GM12878 (cell line): ENCODE results near the gene AGAP3. TPM values are rescaled to one million over a fixed set of nuclear protein-coding genes. Genes with fewer than 3 reads are reported as not detected.

Source experiments
- ATAC-seq: fragments of 200-7000 bp; cut with Tn5 transposase; 3 replicates; pipeline ENCODE4 v1.9.1; 2020; ENCODE audit warnings: mild to moderate bottlenecking, moderate library complexity
- BruUV-seq: library from RNA; stranded (reverse); fragments of 400-500 nt; replicated peaks from 2 replicates; lab custom pipeline; 2021; lab: Mats Ljungman, UMichigan
- CTCF ChIA-PET: fragments of 300-600 bp; sonication (Branson Sonifier 250); formaldehyde crosslinking; extraction: SDS; loops from one replicate; lab custom pipeline; 2021; ENCODE audit warnings: inconsistent platforms; lab: Yijun Ruan, JAX
- POLR2A ChIA-PET: fragments of 350-600 bp; formaldehyde crosslinking; extraction: SDS; loops from one replicate; lab custom pipeline; 2021; ENCODE audit warnings: inconsistent platforms; lab: Charles Lee
- RAD21 ChIA-PET: fragments of 300-600 bp; sonication (Branson Sonifier 250); formaldehyde crosslinking; loops from one replicate; lab custom pipeline; 2023; ENCODE audit warnings: antibody characterized with exemption; ENCODE audit not compliant: unreplicated experiment; lab: Charles Lee
- SMC1A ChIA-PET: fragments of 300-600 bp; sonication (Branson Sonifier 250); formaldehyde crosslinking; loops from one replicate; lab custom pipeline; 2023; ENCODE audit not compliant: unreplicated experiment, uncharacterized antibody; lab: Charles Lee
- DNase-seq: peaks from one replicate; pipeline ENCODE4 v3.0.0-alpha.2; 2011; ENCODE audit warnings: low read depth, low spot score
- FAIRE-seq: peaks from 3 replicates; lab custom pipeline; 2011; peaks lifted over from hg19 to GRCh38; lab: Jason Lieb, UNC
- H2AFZ ChIP-seq: 2 replicates; pipeline ENCODE4 v1.6.0; 2011; ENCODE audit warnings: low read depth, low read length, control low read depth; ENCODE audit not compliant: control insufficient read depth
- H3K27ac ChIP-seq: 2 replicates; pipeline ENCODE4 v1.5.1; 2011; ENCODE audit warnings: control low read depth; ENCODE audit not compliant: control insufficient read depth, insufficient read depth
- H3K27me3 ChIP-seq, 2 experiments: replicated peaks in 1 of 2; 2 replicates each; pipeline versions ENCODE4 v1.6.0 to v1.6.1; 2011; ENCODE audit warnings: low read length in 1 of 2; ENCODE audit not compliant: control insufficient read depth in 2 of 2, insufficient read depth in 2 of 2
- H3K36me3 ChIP-seq, 2 experiments: 2 replicates each; pipeline ENCODE4 v1.5.1; 2011; ENCODE audit warnings: low read length in 1 of 2; ENCODE audit not compliant: control insufficient read depth in 2 of 2, insufficient read depth in 2 of 2
- H3K4me1 ChIP-seq: 2 replicates; pipeline ENCODE4 v1.6.1; 2011; ENCODE audit warnings: mild to moderate bottlenecking, low read length, moderate library complexity, mixed read lengths; ENCODE audit not compliant: control insufficient read depth, insufficient read depth
- H3K4me2 ChIP-seq: 2 replicates; pipeline ENCODE4 v1.6.0; 2011; ENCODE audit warnings: control low read depth; ENCODE audit not compliant: control insufficient read depth, insufficient read depth
- H3K4me3 ChIP-seq: fragments of 200-600 bp; sonication (generic); 2 replicates; pipeline ENCODE4 v1.5.1; 2016
- H3K79me2 ChIP-seq: 2 replicates; pipeline ENCODE4 v1.6.0; 2011; ENCODE audit warnings: low read length; ENCODE audit not compliant: control insufficient read depth, insufficient read depth
- H3K9ac ChIP-seq: 2 replicates; pipeline ENCODE4 v1.8.0; 2011; ENCODE audit warnings: low read length, control low read depth, mixed read lengths; ENCODE audit not compliant: control insufficient read depth, insufficient read depth
- H3K9me3 ChIP-seq: replicated peaks from 3 replicates; pipeline ENCODE4 v1.5.1; 2011; ENCODE audit warnings: mild to moderate bottlenecking, low read length; ENCODE audit not compliant: control insufficient read depth, insufficient read depth
- H4K20me1 ChIP-seq: 2 replicates; pipeline ENCODE4 v1.6.0; 2011; ENCODE audit not compliant: control insufficient read depth, insufficient read depth
- BCL11A ChIP-seq: IDR thresholded peaks from 2 replicates; pipeline ENCODE4 v1.6.1; 2011; ENCODE audit warnings: low read depth, low read length
- CEBPZ ChIP-seq: fragments of 150-350 bp; IDR thresholded peaks from 2 replicates; pipeline ENCODE4 v1.6.1; 2016; ENCODE audit warnings: low read depth, low read length
- MAX ChIP-seq: IDR thresholded peaks from 2 replicates; pipeline ENCODE4 v1.6.1; 2012; ENCODE audit warnings: low read depth, low read length, improper control_type of control experiment
- NBN ChIP-seq: fragments of 450-650 bp; IDR thresholded peaks from 2 replicates; pipeline ENCODE4 v1.6.1; 2016
- PAX8 ChIP-seq: fragments of 450-650 bp; IDR thresholded peaks from 2 replicates; pipeline ENCODE4 v1.6.1; 2017; ENCODE audit warnings: mild to moderate bottlenecking, moderate library complexity
- PKNOX1 ChIP-seq: fragments of 450-650 bp; IDR thresholded peaks from 2 replicates; pipeline ENCODE4 v1.6.1; 2016; ENCODE audit warnings: mild to moderate bottlenecking
- SPI1 ChIP-seq: IDR thresholded peaks from 2 replicates; pipeline ENCODE4 v1.6.1; 2011; ENCODE audit warnings: low read depth, mild to moderate bottlenecking, low read length, moderate library complexity, borderline replicate concordance; ENCODE audit not compliant: insufficient read depth
- YBX1 ChIP-seq: fragments of 450-650 bp; IDR thresholded peaks from 2 replicates; pipeline ENCODE4 v1.6.1; 2016; ENCODE audit warnings: antibody characterized with exemption
- ZBED1 ChIP-seq: IDR thresholded peaks from 2 replicates; pipeline ENCODE4 v1.6.1; 2016; ENCODE audit warnings: borderline replicate concordance
- ZBTB40 ChIP-seq: fragments of 450-650 bp; IDR thresholded peaks from 2 replicates; pipeline ENCODE4 v1.6.1; 2016; ENCODE audit warnings: mild to moderate bottlenecking, moderate library complexity, borderline replicate concordance
- ZNF274 ChIP-seq: IDR thresholded peaks from one replicate; pipeline ENCODE4 v1.8.0; 2011; ENCODE audit not compliant: insufficient read length, insufficient read depth
- ZNF384 ChIP-seq: IDR thresholded peaks from 2 replicates; pipeline ENCODE4 v1.6.1; 2012; ENCODE audit warnings: low read depth, mild to moderate bottlenecking, low read length, improper control_type of control experiment, borderline replicate concordance
- ZNF622 ChIP-seq: fragments of 450-650 bp; IDR thresholded peaks from 2 replicates; pipeline ENCODE4 v1.6.1; 2017; ENCODE audit warnings: mild to moderate bottlenecking, inconsistent platforms
- WGBS: methylation state at CpG from one replicate; pipeline ENCODE4 v1.1.6; 2016; ENCODE audit warnings: low lambda C conversion rate; ENCODE audit not compliant: insufficient replicate concordance, insufficient coverage; ENCODE audit errors: missing lambda C conversion rate; 5-methylcytosine and 5-hydroxymethylcytosine counted together
- in situ Hi-C: fragments of 300-500 bp; cut with MboI; formaldehyde crosslinking; loops from 9 replicates; pipeline ENCODE4 v1.14.3; 2018; ENCODE audit warnings: mixed read lengths
- intact Hi-C: fragments of 100-400 bp; cut with micrococcal nuclease; formaldehyde crosslinking; loops from one replicate; pipeline ENCODE4 v1.14.2; 2022; ENCODE audit not compliant: unreplicated experiment
- polyA plus RNA-seq, 11 experiments: library from polyadenylated mRNA; depleted of rRNA in 4 of 11; unstranded in 6 of 11; stranded (reverse) in 5 of 11; fragments of >200 nt; fragmentation: Nextera tagmentation in 4 of 11; fragmentation: Illumina TruSeq in 1 of 11; extraction: Ambion mirVana in 4 of 11; extraction: Trizol in 1 of 11; gene quantifications; 1 replicate in 1 of 11; 2 replicates in 10 of 11; pipeline versions ENCODE4 v1.2.1 to v1.2.3, GENCODE V29; 2011 to 2016; ENCODE audit warnings: inconsistent platforms in 2 of 11, missing spikeins in 2 of 11, low read depth in 1 of 11
- total RNA-seq, 4 experiments: library from RNA; depleted of rRNA in 3 of 4; stranded (reverse); fragments of >200 nt in 3 of 4; fragmentation: Illumina TruSeq in 1 of 4; extraction: Trizol in 1 of 4; gene quantifications; 2 replicates each; pipeline versions ENCODE4 v1.2.1 to v1.2.3, GENCODE V29; 2013 to 2021
- TF ChIP-seq, protein P1 (sequence below): IDR thresholded peaks from 2 replicates; pipeline ENCODE4 v1.6.1; 2011; ENCODE audit warnings: borderline replicate concordance, low read depth, mild to moderate bottlenecking, moderate library complexity, low read length; ENCODE audit not compliant: insufficient read depth, poor library complexity, severe bottlenecking

AGAP3 gene
- total and polyA plus RNA-seq, 10 of the 15 experiments (the other 5 are each of a cell fraction or from before 2014, with no cell fraction given) = 1.8 to 68.1 (median 15.7) TPM

DNA sequence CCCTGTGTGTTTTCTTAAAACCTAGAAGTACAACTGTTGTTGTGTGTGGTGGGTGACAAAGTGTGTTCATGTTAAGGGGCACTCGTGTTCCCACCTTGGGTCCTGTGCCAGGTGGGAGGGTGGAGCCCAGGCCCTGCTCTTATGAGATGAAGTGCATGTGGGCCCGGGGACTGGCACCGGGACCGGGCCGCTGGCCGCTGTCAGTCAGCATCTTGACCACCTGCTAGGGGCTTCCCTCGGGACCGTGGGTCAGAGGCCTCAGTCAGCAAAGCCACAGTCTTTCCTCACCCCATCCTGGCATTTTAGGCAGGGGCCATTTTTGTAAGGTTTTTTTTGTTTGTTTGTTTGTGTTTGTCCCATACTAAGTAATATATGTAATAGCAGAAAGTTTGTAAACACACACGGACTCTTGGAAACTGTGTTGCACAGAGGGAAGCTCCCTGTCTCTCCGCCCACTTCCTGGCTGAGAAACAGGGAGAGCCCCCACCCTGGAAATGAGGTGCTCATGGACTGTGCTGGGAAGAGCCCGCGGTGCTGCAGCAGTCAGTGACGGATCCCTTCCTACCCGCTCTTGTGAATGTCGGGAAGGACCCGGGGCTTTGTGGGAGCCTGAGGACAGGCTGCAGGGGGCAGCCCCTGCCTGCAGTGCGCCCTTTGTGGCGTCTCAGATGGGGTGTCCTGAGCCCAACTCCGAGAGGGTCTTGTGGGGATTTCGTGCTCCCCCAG, 13.4 kb downstream of the AGAP3 start:
- ChIA-PET RAD21 (interaction anchor here (0.8 kb wide), 1 partner anchor 11 kb away, joined by 3 read pairs; no protein-coding TSS in a partner anchor), SMC1A (no interaction called here), CTCF (no interaction called here), POLR2A (no interaction called here)
- FAIRE-seq (no peak), DNase-seq (no peak), ATAC-seq (no peak)
- in situ Hi-C loops = no loop called here
- Histone ChIP-seq H3K27ac (no peak overlapping the region), H2AFZ (no peak overlapping the region), H3K4me3 (no peak overlapping the region), H3K4me2 (no peak overlapping the region), H3K27me3 (no peaks in the 10 kb centered on the region), H3K9ac (no peak overlapping the region), H3K79me2 (peaks cover 16% of the 10 kb centered on the region), H3K36me3 (peaks cover 4 to 8% of the 10 kb centered on the region in 2 experiments; a peak in 3 of 4 replicates), H4K20me1 (no peaks in the 10 kb centered on the region; the same call in 1 of the 2 replicates), H3K9me3 (no peaks in the 10 kb centered on the region), H3K4me1 (no peaks in the 10 kb centered on the region; the same call in 1 of the 2 replicates)
- no TSS peak for BruUV-seq
- 89% methylated on average over 20 of the region's 20 CpGs for WGBS
- intact Hi-C loops = no loop called here
- no peak for TF ChIP-seq ZBTB40
- no peak for TF ChIP-seq ZNF384
- no peak for TF ChIP-seq PKNOX1
- no peak for TF ChIP-seq ZNF622
- TF ChIP-seq, protein P1, sequence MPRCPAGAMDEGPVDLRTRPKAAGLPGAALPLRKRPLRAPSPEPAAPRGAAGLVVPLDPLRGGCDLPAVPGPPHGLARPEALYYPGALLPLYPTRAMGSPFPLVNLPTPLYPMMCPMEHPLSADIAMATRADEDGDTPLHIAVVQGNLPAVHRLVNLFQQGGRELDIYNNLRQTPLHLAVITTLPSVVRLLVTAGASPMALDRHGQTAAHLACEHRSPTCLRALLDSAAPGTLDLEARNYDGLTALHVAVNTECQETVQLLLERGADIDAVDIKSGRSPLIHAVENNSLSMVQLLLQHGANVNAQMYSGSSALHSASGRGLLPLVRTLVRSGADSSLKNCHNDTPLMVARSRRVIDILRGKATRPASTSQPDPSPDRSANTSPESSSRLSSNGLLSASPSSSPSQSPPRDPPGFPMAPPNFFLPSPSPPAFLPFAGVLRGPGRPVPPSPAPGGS = no peak
- no peak for TF ChIP-seq MAX
- TF ChIP-seq SPI1 = no peak
- TF ChIP-seq CEBPZ = no peak
- no peak for TF ChIP-seq BCL11A
- TF ChIP-seq ZNF274 = no peak
- no peak for TF ChIP-seq ZBED1
- TF ChIP-seq YBX1 = no peak
- TF ChIP-seq NBN = no peak
- no peak for TF ChIP-seq PAX8
